ENCODE data around the gene NOPCHAP1.

DNA sequence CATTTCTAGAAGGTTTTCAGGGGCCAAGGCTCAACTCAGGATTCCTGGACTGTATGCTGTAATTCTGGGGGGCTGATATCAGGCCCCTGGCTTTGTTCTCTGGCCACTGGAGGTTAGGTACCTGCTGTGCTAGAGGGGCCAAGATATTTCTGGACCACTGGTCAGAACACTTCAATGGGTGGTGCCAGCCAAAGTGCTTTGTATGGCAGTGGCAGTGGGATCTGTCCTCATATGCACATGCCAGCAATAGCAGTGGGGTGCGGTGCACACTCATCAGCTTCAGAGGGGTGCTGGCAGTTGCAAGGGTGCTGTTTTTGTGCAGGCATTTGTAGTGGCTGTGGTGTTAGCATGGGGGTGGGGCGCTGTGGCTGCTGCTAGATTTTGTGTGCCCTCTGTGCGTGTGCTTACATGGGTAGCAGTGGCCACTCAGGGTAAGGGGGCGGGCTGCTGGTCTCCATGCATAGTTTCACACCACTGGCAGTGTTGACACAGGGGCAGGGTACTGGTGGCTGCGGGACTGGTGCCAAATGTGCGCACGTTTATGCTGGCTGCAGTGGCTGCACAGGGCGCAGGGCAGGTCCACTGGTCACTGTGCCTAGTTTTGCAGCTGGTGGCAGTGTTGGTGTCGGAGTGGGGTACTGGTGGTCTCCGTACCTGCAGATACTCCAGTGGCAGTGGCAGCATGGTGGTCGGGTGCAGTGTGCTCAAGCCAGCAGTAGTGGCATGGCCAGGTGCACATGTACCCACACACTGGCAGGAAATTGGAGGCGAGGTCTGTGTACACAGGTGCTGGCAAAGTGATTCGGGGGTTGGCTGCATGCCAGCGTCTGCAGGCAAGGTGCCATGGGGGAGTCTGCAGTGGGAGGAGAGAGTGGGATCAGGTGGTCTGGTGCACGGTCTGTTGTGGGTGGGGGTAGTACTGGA is 12.6 kb downstream of the NOPCHAP1 start:
- TF ChIP-seq, protein P1, sequence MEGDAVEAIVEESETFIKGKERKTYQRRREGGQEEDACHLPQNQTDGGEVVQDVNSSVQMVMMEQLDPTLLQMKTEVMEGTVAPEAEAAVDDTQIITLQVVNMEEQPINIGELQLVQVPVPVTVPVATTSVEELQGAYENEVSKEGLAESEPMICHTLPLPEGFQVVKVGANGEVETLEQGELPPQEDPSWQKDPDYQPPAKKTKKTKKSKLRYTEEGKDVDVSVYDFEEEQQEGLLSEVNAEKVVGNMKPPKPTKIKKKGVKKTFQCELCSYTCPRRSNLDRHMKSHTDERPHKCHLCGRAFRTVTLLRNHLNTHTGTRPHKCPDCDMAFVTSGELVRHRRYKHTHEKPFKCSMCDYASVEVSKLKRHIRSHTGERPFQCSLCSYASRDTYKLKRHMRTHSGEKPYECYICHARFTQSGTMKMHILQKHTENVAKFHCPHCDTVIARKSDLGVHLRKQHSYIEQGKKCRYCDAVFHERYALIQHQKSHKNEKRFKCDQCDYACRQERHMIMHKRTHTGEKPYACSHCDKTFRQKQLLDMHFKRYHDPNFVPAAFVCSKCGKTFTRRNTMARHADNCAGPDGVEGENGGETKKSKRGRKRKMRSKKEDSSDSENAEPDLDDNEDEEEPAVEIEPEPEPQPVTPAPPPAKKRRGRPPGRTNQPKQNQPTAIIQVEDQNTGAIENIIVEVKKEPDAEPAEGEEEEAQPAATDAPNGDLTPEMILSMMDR (IDR thresholded peaks at IDR 0.05) = no peak
- no peak for TF ChIP-seq POLR2AphosphoS5 (IDR thresholded peaks at IDR 0.05)

Measured in prostate gland (tissue), 2 donors.